Stimulated activated CD4-positive, alpha-beta T cell treated with anti-CD3 and anti-CD28 coated beads, Interleukin-1b, Interleukin-23, amount 100 ng/mL, for 1 hour (primary cell): Measurements from ENCODE around the gene ITGAD.

Experiments
- DNase-seq, 2 donors: peaks; one replicate each; pipeline ENCODE4 v3.0.0-alpha.2; 2020; ENCODE audit warnings: low read depth in 2 of 2

ITGAD gene

DNA sequence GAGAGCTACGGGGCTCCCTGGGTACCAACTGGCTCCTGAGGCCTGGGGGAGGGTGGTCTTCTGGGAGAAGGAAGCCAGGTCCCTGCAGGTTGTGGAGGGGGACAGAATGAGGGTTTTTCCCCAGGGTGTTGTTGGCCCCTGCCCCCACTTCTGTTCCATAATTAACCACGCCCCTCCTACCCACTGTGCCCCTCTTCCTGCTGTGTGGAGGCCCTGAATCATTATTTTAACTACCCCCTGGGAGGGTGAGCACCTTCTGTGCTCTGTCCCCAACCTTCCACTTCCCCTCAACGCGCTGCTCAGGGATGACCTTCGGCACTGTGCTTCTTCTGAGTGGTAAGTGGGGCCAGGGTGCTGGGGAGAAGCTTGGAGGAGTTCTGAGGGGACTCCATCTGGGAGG is at the start of gene ITGAD:
ITGAD (plus strand) TSS at position 280 of the 400 bp plus-strand sequence; CDS start at position 306, 26 bp downstream.
- no peak for DNase-seq

- DNase-seq = no peak
Observed at GRCh38 chr16:31344712-31345111, 48.4 kb upstream of the ITGAD start.

DNA sequence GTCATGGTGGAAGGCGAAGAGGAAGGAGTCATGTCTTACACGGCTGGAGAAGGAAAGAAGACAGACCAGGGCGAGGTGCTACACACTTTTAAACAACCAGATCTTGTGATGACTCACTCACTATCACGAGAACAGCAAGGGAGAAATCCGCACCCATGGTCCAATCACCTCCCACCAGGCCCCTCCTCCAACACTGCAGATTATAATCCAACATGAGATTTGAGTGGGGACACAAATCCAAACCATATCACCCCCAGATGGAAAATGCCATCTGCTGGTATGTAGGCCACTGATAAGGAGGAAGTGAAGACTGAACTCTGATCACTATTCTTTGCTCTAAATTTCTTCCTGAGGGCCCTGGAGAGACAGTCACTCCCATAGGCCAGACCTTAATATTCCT is 45.7 kb upstream of the ITGAD start:
- no peak for DNase-seq

GRCh38 chr16:31348579-31348978 is 44.6 kb upstream of the ITGAD start:
- DNase-seq = no peak

DNA sequence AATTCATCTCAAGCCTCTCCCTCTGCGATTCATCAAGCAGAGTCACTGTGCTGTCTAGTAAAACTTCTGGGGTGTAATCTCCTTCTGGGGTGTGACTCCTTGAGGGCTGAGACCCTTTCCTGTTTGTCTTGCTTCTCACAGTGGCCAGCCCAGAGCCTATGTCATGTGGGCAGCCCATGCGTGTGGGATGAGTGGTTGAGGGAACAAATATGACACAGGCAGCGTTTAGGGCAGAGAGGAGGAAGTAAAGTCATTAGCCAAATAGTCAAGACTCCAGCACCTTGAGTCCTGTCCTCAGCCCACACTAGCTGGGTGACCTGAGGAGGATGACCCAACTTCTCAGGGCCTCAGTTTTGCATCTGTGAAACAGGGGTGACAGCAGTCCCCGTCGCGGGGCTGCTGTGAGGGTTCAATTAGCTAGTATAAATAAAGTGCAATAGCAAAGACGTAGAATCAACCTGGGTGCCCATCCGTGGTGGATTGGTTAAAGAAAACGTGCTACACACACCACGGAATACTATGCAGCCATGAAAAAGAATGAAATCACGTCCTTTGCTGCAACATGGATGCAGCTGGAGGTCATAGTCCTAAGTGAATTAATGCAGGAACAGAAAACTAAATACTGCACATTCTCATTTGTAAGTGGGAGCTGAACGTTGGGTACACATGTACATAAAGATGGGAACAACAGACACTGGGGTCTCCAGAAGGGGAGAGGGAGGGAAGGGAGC is 42.7 kb upstream of the ITGAD start:
- DNase-seq = no peak

DNA sequence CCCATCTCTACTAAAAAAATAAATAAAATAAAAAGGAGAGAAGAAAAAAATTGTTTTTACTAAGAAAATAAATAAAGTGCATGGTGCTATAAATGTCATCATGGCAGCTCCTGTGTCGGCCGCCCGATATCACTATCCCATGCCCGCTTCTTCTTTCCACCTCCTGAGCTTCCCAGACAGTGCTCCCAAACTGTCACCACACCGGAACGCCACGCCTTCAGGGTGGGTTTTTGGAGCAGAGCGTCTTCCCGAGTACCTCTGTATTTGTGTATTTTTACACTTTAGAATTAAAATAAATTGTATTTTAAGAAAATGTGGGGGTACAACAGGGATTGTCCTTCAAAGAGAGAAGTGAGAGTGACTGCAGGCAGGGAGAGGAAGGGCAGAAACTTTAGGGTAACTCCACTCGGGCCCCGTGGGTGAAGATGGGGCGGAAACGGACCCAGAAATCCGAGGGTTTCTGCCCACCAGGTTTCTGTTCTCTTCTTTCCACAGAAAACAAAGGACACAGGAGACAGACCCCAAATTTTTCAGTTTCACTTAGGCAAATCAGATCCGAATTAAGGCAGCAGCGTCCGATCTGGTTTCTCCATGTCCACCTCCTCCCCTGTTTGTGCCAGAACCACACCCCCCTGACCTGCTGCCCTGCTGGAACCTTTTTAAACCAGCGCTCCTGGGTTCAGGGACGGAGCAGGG is 41.7 kb upstream of the ITGAD start:
- DNase-seq = no peak

- DNase-seq = no peak
Observed at GRCh38 chr16:31351942-31352325, 41.2 kb upstream of the ITGAD start.

DNA sequence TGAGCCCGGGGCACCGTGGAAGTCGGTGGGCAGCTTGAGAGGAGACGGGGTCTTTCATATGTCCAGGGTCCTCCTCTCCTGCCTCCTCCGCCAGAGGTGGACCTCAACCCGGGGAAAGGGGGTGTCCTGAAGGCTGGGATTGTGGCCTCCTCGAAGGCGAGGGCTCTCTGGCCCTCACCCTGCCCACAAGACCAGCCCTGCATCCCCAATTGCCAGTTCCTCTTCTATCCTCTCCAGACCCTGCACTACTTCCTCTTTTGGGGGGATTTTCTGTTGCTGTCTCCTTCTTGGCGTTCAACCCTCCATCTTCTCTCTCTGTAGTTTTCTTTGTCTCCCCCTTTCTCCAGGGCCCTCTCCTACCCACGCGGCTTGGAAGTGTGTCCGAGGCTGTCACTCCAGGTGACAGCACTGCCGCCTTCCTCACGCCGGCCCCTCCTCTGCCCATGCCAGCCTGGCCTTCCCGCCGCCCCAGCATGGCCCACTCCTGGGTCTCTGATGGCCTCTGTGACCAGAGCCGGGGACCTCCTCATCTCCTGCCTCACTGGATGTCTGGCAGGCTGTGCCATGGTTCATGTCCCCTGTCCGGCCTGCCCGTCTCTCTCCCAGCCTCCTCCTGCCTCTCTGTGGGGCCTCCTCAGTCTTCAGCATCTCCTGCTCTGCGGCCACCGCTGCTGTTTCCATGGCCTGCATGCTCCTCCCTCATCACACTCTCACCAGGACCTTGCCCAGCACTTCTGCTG is 40.6 kb upstream of the ITGAD start:
- DNase-seq = no peak

DNA sequence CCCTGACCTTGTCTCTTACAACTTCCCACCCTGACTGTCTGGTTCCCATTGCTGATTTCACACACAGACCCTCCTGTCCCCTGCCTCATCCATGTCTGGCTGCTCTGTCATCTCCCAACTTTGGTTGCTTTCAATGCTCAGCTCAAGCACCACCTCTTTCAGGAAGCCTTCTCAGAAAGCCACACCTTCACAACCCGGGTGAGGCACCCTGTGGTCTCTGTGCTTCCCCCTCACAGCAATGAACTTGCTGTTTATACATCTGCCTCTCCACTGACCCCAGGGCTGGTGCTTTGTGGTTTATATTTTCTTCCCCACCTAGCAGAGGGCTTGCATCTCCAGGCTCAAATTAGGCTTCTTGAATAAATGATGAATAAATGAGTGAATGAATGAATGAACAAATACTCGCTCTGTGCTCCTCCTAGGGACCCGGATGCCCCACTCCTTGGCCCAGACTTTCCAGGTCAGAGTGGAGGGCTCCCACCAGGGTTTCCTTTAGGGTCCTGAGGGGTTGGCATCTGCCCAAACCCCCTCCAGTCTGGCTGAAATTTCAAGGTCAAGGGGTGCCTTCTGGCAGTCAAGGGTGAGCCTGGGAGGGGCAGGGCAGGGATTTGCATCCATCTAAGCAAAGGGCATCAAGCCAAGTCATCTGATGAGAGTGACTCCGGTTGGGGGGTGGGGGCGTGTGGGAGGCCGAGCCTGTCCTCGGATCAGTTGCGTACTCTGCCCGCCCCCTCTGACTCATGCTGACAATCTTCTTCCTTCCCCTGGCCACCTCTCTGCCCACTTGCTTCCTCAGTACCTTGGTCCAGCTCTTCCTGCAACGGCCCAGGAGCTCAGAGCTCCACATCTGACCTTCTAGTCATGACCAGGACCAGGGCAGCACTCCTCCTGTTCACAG is 38.5 kb upstream of the ITGAD start, which contains the start of gene ITGAX:
ITGAX (plus strand) TSS at position 783 of the 898 bp plus-strand sequence; CDS start at position 862, 79 bp downstream.
- peak in 1 of 2 donors; percentile 21 for DNase-seq

DNA sequence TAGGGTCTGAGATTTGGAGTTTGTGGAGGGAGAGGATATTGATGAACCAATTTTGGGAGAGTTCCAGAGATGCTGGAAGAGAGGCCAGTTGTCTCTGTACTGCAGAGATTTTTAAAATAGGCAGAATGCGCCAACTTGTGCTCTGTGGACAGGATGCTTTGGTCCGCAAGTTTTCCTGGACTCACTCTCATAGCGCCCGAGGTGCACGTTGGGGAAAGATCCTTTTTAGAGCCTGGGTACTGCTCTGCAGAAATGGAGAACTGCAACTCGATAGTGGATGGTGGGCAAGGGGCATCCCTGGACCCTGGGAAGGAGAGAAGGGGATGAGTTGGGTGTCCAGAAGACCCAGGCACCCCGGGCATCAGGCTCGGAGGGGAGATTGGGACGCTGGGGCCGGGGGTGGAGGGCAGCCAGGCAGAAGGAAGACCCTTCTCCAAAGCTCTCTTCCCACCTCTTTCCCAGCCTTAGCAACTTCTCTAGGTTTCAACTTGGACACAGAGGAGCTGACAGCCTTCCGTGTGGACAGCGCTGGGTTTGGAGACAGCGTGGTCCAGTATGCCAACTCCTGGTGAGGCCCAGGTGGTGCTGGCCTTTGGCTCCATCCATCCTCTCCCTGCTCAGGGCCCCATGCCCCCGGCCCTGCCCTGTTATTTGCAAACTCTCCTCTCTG is 37.6 kb upstream of the ITGAD start:
- DNase-seq = no peak

- DNase-seq = no peak
Observed at GRCh38 chr16:31356566-31357323, 36.4 kb upstream of the ITGAD start.

- DNase-seq = no peak
Observed at GRCh38 chr16:31357324-31358109, 35.6 kb upstream of the ITGAD start.

DNA sequence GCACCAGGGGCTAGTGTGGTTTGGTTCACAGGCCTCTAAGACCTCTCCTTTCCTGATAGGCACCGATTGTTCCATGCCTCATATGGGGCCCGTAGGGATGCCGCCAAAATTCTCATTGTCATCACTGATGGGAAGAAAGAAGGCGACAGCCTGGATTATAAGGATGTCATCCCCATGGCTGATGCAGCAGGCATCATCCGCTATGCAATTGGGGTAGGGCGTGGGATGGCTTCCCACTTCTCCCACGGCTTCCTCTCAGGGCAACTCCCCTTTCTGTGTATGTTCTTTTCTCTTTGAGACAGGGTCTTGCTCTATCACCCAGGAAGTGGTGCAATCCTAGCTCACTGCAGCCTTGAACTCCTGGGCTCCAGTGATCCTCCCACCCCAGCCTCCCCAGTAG is 32.9 kb upstream of the ITGAD start:
- no peak for DNase-seq

- no peak for DNase-seq
Observed at GRCh38 chr16:31361201-31362110, 31.7 kb upstream of the ITGAD start.

GRCh38 chr16:31362476-31363405 is 30.4 kb upstream of the ITGAD start:
- no peak for DNase-seq

- DNase-seq = no peak
Observed at GRCh38 chr16:31363721-31364120, 29.4 kb upstream of the ITGAD start.

DNA sequence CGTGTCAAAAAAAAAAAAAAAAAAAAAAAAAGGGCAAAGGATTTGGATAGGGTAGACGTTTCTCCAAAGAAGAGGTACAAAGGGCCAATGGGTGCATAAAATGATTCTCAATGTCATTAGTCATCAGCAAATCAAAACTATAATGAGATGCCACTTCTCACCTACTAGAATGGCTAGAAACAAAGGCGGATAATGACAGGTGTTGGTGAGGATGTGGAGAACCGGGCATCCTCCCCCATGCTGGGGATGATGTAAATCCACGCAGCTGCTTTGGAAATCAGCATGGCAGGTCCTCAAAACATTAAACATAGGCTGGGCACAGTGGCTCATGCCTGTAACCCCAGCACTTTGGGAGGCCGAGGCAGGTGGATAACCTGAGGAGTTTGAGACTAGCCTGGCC is 28.7 kb upstream of the ITGAD start:
- no peak for DNase-seq
